ENCODE data around the gene PRKG1. TPM values are rescaled to one million over a fixed set of nuclear protein-coding genes. Genes with fewer than 3 reads are reported as not detected.
"Not testable (repeated sequence)": the region's sequence is repeated elsewhere in the genome, so short reads cannot be mapped to it uniquely, and the experiment has no call there.

PRKG1 gene
- total RNA-seq, 1 donor from 2014 or later = 17.9 TPM

DNA sequence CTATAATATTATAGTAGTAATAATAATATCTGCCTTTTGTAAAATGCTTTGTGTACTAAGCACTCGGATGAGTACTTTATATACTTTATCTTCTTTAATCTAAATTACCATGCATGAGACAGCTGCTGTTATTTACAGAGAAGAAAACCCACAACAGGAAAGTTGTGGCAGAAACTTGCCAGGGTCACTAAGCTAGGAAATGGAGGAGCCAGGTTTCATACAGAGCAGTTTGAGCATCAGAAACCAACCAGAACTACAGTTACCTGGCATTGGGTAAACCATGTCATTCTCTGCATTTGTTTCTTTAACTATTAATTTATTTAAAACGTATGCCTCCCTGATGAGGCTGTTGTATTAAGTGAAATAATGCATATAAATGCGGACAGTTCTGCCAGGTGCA is 495.2 kb downstream of the PRKG1 start:
- Histone ChIP-seq H3K4me1 (peaks cover 5% of the 10 kb centered on the region), H3K27ac (no peak overlapping the region), H3K36me3 (no peaks in the 10 kb centered on the region), H3K9me3 (no peaks in the 10 kb centered on the region), H3K27me3 (no peaks in the 10 kb centered on the region), H3K4me3 (no peak overlapping the region)
- intact Hi-C loops (cut with DNase I) = no loop called here
- no peak for TF ChIP-seq POLR2AphosphoS5 (IDR thresholded peaks at IDR 0.05; ENCODE audit: insufficient read depth in 1 of 2, low read depth in 1 of 2)
- TF ChIP-seq, protein P1, sequence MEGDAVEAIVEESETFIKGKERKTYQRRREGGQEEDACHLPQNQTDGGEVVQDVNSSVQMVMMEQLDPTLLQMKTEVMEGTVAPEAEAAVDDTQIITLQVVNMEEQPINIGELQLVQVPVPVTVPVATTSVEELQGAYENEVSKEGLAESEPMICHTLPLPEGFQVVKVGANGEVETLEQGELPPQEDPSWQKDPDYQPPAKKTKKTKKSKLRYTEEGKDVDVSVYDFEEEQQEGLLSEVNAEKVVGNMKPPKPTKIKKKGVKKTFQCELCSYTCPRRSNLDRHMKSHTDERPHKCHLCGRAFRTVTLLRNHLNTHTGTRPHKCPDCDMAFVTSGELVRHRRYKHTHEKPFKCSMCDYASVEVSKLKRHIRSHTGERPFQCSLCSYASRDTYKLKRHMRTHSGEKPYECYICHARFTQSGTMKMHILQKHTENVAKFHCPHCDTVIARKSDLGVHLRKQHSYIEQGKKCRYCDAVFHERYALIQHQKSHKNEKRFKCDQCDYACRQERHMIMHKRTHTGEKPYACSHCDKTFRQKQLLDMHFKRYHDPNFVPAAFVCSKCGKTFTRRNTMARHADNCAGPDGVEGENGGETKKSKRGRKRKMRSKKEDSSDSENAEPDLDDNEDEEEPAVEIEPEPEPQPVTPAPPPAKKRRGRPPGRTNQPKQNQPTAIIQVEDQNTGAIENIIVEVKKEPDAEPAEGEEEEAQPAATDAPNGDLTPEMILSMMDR (IDR thresholded peaks at IDR 0.05) = no peak
- no peak for TF ChIP-seq POLR2A (IDR thresholded peaks at IDR 0.05)
- DNase-seq (ENCODE audit: extremely low spot score in 2 of 2) = no peak

DNA sequence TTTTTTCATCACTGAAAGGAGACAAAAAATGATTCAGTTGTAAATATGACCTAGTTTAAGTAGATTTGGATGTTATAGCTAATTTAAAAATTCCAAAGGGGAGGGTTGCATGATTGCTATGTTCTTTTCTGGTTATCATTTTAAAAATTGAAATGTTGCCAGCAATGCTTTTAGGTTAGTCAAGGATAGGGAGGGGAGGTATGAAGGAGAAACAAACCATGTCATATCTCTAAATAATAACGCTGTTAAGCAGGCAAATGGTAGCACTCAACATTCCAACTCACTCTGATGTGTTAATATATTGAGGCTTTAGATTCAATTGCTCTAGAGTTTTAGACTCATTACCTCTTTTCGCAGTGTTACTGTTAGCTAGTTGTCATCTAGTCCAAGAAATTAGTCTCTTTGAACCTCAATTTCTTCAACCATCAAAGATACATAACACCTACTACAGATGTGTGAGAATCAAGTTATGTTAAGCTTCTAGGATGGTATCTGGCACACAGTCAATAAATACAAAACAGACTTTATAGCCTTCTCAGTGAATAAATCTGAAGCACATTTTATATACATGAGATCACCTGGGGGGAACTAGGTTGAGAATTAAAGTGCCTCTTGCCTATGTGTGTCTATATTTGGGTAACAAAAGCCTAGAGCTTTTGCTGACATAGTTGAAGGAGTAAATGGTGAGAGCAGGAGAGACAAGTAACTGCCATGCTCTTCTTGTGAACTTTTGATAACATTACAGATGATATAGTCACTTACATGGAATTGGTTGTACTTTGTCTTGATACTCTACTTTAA is 500.2 kb downstream of the PRKG1 start:
- Histone ChIP-seq H3K9me3 (no peaks in the 10 kb centered on the region), H3K4me1 (peaks cover 5% of the 10 kb centered on the region), H3K36me3 (no peaks in the 10 kb centered on the region), H3K4me3 (no peak overlapping the region), H3K27ac (no peak overlapping the region), H3K27me3 (no peaks in the 10 kb centered on the region)
- no peak for TF ChIP-seq POLR2AphosphoS5 (IDR thresholded peaks at IDR 0.05; ENCODE audit: insufficient read depth in 1 of 2, low read depth in 1 of 2)
- TF ChIP-seq POLR2A (IDR thresholded peaks at IDR 0.05) = no peak
- TF ChIP-seq, protein P1 (IDR thresholded peaks at IDR 0.05) = no peak
- intact Hi-C loops (cut with DNase I) = no loop called here
- DNase-seq (ENCODE audit: extremely low spot score in 2 of 2) = no peak

DNA sequence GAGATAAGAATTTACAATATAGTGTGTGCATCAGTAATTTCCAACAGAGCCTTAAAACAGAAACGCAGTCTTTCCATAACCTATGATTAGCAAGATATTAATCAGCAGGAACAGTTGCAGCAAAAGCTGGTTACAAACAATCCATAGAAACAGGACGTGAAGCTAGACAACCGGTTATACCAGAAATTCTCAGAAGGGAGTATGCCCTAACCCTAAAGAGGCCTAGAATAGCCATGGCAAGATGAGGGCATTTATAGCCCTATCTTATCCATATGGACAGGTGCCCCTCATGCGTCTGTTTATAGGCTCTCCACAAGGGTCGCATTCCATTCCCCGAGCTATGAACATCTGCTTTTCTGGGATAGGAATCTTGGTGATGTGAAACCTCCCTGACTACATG is 506.9 kb downstream of the PRKG1 start:
- H3K27ac ChIP-seq; intact Hi-C loops (cut with DNase I); H3K9me3 ChIP-seq; H3K36me3 ChIP-seq; DNase-seq (ENCODE audit: extremely low spot score in 2 of 2); H3K27me3 ChIP-seq; H3K4me3 ChIP-seq; H3K4me1 ChIP-seq: not testable (repeated sequence)

DNA sequence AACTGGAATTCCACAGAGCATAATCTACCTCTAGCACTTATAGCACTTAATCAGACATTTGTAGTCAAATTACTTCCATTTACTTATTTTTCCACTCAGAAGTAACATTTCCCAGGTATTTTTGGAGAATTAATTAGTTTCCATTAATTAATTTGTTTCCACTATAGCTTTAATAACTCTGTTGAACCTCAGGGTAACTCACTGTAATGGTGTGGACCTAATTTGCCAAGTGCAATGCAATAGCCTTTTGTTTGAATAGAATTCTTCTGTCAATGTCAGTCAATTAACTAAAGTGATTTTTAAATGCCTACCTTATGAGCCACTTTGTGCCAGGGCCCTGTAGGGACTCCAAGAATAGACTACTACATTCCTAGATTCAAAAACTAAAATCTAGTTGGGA is 509.7 kb downstream of the PRKG1 start:
- H3K4me3 ChIP-seq = no peak overlapping the region
- H3K4me1 ChIP-seq = no peaks in the 10 kb centered on the region
- no peak overlapping the region for H3K27ac ChIP-seq
- no peaks in the 10 kb centered on the region for H3K9me3 ChIP-seq
- DNase-seq (ENCODE audit: extremely low spot score in 2 of 2) = no peak
- H3K36me3 ChIP-seq = no peaks in the 10 kb centered on the region
- no peaks in the 10 kb centered on the region for H3K27me3 ChIP-seq
- TF ChIP-seq, protein P1 (IDR thresholded peaks at IDR 0.05) = no peak
- no peak for TF ChIP-seq POLR2A (IDR thresholded peaks at IDR 0.05)
- no peak for TF ChIP-seq POLR2AphosphoS5 (IDR thresholded peaks at IDR 0.05; ENCODE audit: insufficient read depth in 1 of 2, low read depth in 1 of 2)
- intact Hi-C loops (cut with DNase I) = no loop called here

DNA sequence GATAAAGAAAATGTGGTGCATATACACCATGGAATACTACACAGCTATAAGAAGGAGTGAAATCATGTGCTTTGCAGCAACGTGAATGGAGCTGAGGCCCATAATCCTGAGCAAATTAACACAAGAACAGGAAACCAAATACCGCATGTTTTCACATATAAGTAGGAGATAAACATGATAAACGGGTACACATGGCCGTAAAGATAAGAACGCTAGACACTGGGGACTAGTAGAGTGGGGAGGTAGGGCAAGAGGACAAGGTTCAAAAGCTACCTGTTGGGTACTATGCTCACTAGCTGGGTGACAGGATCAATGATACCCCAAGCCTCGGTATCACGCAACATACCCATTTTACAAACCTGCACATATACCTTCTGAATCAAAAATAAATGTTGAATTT is 511.5 kb downstream of the PRKG1 start:
- TF ChIP-seq POLR2A (IDR thresholded peaks at IDR 0.05) = no peak
- TF ChIP-seq, protein P1 (IDR thresholded peaks at IDR 0.05) = no peak
- no peak for TF ChIP-seq POLR2AphosphoS5 (IDR thresholded peaks at IDR 0.05; ENCODE audit: insufficient read depth in 1 of 2, low read depth in 1 of 2)
- Histone ChIP-seq H3K27ac (no peak overlapping the region), H3K27me3 (no peaks in the 10 kb centered on the region), H3K4me3 (no peak overlapping the region), H3K4me1 (no peaks in the 10 kb centered on the region), H3K9me3 (no peaks in the 10 kb centered on the region), H3K36me3 (no peaks in the 10 kb centered on the region)
- DNase-seq (ENCODE audit: extremely low spot score in 2 of 2) = no peak
- intact Hi-C loops (cut with DNase I) = no loop called here
